DMS153 treated with DMSO at 0.1 percent for 48 hours (cell line): Measurements from ENCODE around the gene RAD51B.
A peak's percentile ranks its signal among the peaks of the same experiment; 100 is the strongest.
"Not testable (repeated sequence)": the region's sequence is repeated elsewhere in the genome, so short reads cannot be mapped to it uniquely, and the experiment has no call there.

Experiments
- DNase-seq: peaks from one replicate; lab custom pipeline; 2025; ENCODE audit not compliant: unreplicated experiment; lab: John Stamatoyannopoulos, UW

Gene RAD51B

DNA sequence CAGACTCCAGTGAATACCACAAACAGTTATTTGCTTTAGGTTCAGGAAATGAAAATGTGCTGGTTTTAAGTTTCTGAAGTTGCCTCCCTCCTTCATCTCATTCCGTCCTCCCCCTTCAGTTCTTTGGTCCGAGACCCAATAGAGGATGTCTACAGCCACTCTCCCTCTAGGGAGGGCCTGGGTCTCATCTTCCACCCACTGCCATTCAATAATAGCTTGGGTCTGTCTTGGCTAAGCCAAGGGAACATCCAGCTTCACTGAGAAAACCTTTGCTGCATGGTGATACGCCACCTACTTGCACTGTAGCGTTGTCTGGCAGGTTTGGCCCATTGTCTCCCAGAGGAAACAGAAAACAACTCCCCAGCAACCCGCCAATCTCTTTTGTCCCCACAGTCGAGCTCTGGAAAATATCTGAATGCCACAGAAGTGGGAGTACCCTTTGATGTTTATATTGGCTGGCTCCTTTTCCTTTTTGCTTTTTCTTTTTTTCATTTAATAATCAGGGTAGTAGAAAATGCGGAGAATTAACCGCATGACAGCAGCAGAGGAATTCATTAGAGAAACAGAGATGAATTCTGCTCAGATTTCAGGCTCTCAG is 380.1 kb downstream of the RAD51B start:
- peak; percentile 38 for DNase-seq

DNA sequence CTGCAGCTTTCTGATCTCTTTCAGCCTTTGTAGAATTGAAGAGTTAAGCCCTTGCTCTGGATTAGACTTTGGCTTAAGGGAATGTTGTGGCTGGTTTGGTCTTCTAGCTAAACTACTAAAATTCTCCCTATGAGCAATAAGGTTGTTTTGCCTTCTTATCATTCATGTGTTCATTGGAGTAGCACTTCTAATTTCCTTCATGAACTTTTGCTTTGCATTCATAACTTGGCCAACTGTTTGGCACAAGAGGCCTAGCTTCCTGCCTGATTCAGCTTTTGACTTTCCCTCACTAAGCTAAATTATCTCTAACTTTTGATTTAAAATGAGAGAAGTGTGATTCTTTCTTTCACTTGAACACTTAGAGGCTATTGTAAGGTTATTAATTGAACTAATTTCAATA is 384.3 kb downstream of the RAD51B start:
- no peak for DNase-seq

- no peak for DNase-seq
Measured at GRCh38 chr14:68208218-68208617, 388.6 kb downstream of the RAD51B start.

- no peak for DNase-seq
Measured at GRCh38 chr14:68208626-68209317, 389.2 kb downstream of the RAD51B start.

DNA sequence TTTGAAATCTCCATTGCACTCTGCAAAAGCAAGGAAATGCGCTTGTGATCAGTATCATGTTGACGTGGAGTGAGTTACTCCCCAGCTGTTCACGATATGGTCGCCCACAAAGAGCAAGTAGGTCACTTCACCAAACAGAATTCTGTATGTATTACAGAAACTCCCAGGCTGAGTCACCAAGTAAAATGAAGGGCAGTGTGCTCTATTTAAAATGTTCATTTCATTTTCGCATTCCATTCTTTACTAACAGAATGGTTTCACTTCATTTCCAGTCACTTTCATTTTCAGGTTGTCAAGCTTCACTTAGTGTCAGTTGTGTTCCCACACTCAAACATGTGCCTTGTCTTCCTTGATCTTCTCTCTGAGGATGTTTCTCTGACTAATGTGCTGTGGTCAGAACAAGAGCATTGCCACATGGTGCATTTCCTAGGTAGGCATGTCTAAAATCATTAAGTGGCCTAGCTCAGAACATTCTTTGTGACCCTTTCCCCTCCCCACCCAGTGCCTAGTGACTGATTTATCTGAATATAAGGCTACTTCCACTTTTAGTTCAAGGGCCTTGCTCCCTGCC is 391.2 kb downstream of the RAD51B start:
- no peak for DNase-seq

DNA sequence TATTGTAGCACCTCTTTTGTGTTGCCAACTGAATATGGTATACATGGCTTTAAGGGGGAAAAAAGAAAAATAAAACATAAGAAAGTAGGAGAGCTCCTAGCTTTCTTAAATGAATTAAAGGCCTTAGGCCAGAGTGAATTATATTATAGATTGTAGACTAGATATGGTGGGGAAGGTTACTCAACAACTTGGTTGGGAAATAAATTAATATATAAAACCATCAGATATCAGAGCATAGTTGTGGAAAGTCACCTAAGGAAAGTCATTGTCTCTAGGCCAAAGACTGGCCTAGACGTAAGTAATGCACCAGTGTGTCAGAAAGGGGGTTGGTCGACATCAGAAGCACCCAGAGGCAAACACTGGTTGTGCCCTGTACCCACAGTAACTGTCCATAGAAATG is 391.8 kb downstream of the RAD51B start:
- no peak for DNase-seq

DNA sequence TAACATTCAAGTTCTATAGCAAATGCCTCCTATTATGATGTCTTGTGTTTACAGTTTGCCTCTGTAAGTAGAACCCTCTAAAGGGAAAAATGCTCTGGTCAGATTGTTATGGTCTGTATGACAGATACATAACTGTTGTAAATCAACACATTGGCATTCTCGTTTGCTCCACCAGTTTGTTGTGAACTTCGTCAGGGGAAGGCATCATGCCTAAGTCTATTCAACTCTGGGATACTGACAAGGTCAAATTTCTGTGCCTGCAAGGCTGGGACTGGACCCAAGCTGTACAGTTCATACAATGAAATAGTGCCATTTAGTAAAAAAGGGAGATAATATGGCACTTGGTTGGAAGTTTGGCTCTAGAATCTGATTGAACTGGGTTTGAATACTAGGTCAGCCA is 392.3 kb downstream of the RAD51B start:
- DNase-seq, result no peak

DNA sequence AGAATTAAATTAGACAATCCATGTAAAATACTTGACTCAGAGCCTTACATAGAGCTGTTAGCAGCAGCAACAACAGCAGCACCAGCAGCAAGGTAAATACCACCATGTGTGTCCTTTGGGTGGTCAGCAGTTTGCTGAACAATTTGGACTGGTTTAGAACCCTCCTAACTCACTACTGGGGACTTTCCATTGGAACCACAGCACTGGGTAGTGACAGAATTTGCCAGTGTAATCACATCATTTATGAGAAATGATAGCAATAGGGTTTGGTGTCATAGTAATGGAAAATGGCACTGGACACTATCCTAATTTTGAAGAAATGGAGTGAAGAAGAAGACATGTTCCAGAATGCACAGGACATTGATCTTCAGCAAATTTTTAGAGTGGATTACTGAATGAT is 392.8 kb downstream of the RAD51B start:
- no peak for DNase-seq

GRCh38 chr14:68214431-68214830 is 394.9 kb downstream of the RAD51B start:
- DNase-seq, result no peak

- no peak for DNase-seq
Measured at GRCh38 chr14:68215629-68216028, 396.1 kb downstream of the RAD51B start.

DNA sequence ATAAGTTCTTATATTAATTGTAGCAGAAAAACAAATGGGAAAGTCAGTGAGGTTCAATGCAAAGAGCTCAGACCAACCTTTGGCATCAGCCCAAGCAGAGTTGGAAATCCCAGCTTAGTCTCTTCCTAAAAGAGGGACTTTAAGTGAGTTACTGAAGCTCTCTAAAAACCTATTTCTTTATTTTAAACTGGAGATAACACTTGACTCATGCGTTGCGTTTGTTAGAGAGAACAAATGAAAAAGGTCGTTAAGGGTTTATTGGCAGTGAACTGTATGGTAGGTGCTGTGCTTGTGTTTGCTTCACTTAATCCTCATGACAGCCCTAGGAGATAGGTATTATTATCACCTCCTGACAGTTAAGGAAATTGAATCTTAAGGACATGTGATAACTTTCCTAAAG is 396.5 kb downstream of the RAD51B start:
- no peak for DNase-seq

GRCh38 chr14:68216957-68217356 is 397.4 kb downstream of the RAD51B start:
- no peak for DNase-seq

GRCh38 chr14:68217791-68218340 is 398.3 kb downstream of the RAD51B start:
- DNase-seq, result no peak

- no peak for DNase-seq
Measured at GRCh38 chr14:68219407-68219806, 399.8 kb downstream of the RAD51B start.

DNA sequence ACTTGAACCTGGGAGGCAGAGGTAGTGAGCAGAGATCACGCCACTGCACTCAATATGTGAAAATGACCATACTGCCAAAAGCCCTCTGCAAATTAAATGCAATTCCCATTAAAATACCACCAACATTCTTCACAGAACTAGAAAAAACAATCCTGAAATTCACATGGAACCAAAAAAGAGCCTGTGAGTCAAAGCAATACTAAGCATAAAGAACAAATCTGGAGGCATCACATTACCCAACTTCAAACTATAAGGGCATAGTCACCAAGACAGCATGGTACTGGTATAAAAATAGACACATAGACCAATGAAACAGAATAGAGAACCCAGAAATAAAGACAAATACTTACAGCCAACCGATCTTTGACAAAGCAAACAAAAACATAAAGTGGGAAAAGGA is 401.5 kb downstream of the RAD51B start:
- DNase-seq, result not testable (repeated sequence)

GRCh38 chr14:68222154-68222553 is 402.6 kb downstream of the RAD51B start:
- no peak for DNase-seq

- DNase-seq, result no peak
Measured at GRCh38 chr14:68222726-68223125, 403.1 kb downstream of the RAD51B start.

DNA sequence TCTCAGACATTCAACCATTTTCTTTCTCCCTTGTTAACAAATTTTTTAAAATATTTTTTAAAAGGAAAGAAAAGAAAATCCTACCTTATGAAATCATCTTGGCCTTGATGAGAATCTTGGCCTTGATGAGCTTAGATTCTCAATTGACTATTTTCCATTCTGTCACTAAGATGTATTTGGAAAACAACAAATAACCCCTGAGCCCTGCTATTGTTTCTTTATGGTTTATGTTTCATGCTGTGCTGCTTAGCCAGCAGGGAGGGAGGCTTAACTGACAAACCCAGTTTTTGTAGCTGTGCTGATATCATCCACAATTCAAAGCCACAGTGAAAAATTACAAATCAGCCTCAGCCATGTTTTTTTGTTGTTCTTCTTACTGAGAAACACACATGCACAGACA is 404.1 kb downstream of the RAD51B start:
- no peak for DNase-seq

DNA sequence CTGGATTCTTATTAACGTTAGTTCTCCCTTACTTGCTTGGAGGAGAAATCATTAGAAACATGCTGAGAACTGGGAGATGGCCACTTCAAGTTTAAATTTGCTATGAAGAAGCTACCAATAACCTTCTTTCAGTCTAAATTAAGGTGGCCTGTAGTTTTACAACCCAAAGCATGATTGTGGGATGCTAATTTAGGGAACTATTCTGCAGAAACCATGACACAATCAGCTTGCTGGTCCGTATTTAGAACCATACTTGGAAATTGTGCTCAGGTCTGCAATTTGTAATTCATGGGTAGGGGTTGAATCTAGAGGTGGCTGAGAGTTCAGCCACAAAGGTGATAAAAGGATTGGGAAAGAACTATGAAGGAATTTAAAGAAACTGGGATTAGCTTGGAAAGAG is 405.7 kb downstream of the RAD51B start:
- no peak for DNase-seq

DNA sequence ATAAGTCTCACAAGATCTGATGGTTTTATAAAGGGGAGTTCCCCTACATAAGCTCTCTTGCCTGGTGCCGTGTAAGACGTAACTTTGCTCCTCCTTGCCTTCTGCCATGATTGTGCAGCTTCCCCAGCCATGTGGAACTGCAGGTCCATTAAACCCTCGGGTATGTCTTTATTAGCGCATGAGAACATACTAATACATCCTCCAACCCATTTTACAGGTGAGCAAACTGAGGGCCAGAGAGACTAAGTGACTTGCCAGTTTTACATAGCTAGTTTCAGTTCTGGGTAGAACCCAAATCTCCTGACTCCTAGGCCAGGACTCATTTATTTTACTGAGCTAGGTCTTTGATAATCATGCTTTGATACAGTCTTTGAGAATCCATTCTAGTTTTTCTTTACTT is 406.9 kb downstream of the RAD51B start:
- no peak for DNase-seq

- no peak for DNase-seq
Measured at GRCh38 chr14:68228656-68229055, 409.1 kb downstream of the RAD51B start.

DNA sequence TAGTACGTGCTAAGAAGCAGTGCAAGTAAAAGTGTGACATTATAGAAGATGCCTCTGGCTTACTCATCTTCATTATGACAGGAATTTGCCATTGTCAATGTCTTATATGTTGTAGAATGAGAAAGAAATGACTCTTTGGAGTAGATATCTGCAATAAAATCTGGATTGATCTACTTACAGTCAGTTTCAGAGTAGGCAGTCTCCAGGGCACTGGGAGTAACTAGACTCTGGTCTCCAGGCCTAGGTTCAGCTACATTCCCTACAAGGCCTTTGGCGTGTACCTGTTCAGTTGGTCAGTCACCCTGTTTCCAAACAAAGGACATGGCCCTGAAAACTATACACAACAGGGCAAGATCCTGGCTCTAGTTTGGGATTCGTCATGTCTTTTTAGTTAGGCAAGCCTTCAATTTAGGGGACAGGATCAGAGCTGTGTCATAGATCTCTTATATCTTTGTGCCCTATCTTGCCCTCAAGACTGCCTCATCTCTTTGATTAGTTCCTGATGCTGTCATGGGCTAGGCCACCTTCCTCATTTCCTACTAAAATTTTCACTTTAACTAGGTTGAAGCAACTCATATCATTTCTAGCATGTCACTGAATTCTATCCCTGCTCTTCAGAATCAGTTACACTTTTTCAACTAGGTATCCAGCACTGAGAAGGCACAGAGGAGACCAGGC is 410.0 kb downstream of the RAD51B start:
- no peak for DNase-seq
